CD4-positive, alpha-beta T cell treated with Interleukin-17A for 1 hour (primary cell): ENCODE results near the gene CAPN1.
A peak's percentile ranks its signal among the peaks of the same experiment; 100 is the strongest.
"Not testable (repeated sequence)": the region's sequence is repeated elsewhere in the genome, so short reads cannot be mapped to it uniquely, and the experiment has no call there.

Source experiments
- DNase-seq: peaks from one replicate; pipeline ENCODE4 v3.0.0-alpha.2; 2020

The CAPN1 gene

DNA sequence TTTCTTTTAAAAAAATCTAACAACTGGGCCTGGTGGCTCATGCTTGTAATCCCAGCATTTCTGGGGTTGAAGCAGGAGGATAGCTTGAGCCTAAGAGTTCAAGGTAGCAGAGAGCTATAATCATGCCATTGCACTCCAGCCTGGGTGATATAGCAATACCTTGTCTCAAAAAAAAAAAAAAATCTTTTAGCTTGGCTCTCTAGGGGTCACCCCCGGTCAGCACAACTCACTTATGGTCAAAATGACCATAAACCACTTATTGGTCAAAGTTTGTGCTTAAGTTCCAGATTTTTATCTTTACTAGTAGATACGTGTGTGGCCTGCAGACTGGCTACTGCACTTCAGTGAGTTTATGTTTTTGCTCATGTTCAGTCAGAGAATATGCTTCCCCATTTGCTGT, 18.0 kb upstream of the CAPN1 start:
- no peak for DNase-seq

DNA sequence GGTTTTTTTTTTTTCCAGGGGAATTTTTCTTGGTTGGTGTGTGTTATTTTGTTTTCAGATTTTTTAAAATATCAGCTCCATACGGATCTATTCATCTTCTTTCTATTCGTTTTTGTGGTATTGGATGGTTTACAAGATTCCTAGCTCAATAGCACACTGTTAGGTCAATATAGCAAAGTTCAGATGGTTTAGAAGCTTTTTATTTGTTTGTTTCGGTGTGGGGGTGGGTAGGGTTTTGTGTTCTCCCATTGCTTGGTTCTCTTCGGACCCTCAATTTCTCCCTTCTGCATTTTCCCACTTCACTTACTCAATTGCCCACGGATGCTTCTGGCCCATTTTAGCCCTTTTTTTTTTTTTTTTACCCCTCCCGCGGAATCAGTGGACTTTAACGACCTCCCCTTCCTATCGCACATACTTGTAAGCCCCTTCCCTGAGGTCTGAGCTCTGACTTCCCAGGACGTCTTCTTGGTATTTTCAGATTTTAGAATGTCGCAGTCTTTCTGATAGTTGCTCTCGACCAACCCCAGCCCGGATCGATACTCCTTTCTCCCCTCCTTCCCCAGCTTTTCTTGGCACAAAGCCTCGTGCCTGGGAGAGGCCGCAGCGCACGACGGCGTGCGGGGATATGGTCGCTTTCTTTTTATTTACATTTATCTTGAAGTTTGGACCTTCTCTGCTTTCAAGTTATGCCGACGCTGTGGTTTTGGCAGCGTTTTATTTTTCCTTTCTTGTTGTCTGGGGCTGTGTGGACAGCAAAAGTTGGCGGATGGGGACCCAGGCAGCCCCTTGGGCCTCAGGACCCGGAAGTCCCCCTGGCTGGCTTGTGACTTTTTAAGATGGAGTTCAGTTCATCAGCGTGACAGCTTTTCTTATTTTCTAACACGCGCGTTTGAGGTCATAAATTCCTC, 16.1 kb upstream of the CAPN1 start:
- DNase-seq: no peak

DNA sequence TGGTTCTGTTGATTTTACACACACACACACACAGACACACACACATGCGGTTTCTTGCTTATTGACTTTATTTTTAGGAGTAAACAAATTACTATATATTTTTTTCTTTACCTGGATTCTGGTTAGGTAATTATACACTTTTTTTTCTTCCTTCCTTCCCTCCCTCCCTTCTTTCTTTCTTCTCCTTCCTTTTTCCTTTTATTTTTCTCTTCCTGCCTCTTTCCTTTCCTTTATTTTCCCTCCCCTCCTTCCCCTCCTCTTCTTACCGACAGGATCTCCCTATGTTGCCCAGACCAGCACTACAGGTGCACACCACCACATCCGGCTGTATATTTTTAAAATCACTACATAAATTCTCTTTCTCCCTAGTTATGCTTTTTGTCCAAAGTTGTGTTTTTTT, 14.8 kb upstream of the CAPN1 start:
- DNase-seq: no peak

DNA sequence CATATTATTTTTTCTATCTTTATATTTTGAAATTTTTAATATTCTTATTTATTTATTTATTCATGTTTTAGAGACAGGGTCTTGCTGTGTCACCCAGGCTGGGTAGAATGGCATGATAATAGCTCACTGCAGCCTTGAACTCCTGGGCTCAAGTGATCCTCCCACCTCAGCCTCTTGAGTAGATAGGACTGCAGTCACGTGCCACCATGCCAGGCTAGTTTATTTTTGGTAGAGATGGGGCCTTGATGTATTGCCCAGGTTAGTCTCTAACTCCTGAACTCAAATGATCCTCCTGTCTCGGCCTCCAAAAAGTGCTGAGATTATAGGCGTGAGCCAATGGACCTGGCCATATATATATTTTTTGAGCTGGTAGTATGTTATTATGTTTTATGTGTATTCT, 14.1 kb upstream of the CAPN1 start:
- DNase-seq: no peak

DNA sequence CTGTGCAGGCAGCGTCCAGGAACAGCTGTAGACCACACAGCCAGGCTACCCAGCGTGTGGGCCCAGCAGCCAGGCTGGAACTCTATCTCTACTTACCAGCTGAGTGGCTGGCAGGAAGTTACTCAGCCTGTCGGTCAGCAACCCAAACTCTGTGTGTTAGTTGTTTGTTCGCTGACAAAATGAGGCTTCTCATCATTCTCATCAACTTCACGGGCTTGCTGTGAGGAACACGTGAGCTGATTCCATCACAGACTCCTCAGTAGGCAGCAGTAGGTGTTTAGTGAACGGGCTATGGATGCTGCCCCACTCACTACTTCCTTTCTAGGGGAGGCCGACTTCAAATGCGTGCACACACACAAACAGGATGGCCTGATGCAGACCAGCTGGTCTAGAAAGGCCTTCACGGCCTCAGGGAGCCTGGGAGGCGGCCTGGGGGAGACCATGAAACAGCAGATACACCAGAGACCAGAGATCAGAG, 12.5 kb upstream of the CAPN1 start:
- peak; percentile 4 for DNase-seq

DNA sequence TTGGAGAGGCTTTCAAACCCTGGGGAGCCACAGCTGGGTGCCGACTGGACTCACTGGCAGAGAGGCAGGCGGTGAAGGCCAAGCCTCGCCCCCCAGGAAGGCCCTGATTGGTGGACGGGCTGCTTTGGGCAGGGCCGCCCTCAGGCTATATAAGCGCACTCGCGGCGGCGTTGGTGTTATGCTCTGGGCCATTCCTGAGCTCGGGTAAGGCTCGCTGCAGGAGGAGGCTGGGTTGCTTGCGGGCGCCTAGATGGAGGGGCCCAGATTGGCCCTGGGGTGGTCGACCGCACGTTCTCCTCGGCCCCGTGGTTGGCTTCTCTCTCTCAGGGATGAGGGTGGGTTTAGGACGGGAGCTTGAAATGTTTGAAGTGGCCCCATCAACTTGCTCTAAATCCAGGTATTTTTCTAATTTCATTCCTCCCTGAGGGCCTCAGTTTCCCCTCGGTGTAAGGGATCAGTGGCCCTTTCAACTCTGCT, 11.6 kb upstream of the CAPN1 start, which contains the start of gene SPDYC:
SPDYC (plus strand) TSS at position 176 of the 477 bp plus-strand sequence. CDS start 1,125 bp downstream, outside the sequence.
- DNase-seq: no peak

DNA sequence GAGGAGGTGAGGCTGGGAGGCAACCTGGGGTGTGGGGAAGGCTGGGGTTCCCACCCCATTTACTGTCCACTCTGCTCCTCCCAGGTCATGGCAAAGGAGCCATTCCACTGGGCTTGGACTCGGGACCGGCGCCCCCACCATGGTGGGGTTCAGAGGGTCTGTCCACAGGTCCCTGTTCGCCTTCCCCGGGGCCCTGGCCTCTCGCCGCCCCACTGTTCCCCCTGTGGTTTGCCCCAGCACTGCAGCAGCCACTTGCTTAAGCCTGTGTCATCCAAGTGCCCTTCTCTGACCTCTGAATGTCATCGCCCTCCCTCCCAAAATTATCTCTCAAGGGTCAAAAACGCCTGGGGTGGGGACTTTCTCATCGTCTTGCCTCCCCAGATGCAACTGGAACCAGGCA, 9.1 kb upstream of the CAPN1 start:
- DNase-seq: no peak

DNA sequence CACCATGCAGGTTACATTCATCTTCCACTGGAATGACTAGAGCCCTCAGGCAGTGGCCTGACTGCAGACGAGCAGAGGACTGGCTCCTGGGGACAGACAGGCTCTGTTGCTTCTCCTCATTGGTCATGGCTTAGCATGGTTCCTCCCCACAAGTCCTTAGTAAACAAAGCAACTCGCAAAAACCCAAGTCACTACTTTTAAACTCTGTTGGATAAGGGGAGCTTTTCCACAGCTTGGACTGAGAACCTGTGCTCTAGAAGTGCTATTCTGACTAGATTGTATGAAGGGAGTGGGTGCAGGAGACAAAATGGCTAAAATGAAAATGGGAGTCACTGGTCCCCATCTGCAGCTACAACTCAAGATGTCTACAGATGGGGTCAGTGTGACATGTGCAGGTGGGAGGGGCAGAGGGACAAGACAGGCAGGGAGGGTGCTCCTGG, 7.1 kb upstream of the CAPN1 start:
- DNase-seq: not testable (repeated sequence)

DNA sequence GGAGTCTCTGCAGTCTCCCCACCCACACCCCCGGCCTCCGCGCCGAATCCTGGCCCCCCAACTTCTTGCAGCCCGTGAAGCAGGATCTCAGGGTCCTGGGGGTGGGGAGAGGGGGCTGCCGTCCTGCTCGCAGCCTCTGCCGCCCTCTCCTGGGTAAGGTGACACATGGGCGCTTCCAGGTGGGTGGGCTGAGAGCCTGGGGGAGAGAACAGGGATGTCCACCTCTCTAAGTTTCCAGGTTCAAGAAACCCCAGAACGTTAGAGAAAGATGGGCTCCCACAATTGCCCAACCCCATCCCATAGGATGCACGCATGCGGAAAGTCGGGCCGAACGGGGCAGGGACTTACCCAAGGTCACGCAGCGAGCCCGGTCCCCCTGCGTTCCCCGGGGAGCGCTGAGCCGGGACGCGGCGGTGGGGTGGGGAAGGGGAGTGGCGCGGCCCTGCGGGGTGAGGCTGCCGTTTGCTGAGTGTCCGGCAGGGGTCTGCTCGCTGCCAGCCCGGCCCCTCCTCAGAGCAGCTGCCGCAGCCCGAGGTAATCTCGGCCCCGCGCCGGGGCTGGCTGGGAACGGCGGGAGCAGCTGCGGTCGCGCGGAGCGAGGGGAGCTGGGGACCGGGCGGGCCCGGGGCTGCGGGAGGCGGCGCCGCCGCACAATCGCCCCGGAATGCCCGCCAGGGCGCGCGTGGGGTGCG, 705 bp upstream of the CAPN1 start:
- peak; percentile 59 for DNase-seq

DNA sequence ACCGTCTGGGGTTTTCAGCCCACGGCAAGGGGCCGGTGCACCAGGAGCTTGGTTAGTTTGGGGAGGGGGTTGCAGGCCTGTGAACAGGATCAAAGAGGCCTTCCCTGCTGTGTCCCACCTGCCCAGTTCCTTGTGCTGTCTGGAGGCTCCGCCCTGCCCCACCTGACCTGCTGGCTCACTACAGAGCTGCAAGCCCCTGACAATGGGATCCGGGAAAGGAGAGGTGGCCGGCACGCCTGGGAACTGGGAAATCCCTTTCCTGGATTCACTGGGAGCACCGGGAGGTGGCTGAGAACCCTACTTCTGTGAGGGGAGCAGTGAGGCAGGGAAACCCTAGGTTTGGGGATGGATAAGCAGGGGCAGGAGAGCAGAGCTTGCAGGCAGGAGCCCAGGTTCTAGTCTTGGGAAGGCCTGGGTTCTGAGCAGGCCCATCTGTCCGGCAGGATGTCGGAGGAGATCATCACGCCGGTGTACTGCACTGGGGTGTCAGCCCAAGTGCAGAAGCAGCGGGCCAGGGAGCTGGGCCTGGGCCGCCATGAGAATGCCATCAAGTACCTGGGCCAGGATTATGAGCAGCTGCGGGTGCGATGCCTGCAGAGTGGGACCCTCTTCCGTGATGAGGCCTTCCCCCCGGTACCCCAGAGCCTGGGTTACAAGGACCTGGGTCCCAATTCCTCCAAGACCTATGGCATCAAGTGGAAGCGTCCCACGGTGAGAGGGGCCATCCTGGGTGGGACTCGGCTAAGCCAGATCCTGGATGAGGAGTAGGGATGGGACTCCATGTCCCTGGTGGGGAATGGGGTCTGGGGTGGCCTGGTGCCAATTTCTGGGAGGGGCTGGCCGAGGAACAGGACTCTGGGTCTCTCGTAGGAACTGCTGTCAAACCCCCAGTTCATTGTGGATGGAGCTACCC, 786 bp downstream of the CAPN1 start:
- DNase-seq: no peak

DNA sequence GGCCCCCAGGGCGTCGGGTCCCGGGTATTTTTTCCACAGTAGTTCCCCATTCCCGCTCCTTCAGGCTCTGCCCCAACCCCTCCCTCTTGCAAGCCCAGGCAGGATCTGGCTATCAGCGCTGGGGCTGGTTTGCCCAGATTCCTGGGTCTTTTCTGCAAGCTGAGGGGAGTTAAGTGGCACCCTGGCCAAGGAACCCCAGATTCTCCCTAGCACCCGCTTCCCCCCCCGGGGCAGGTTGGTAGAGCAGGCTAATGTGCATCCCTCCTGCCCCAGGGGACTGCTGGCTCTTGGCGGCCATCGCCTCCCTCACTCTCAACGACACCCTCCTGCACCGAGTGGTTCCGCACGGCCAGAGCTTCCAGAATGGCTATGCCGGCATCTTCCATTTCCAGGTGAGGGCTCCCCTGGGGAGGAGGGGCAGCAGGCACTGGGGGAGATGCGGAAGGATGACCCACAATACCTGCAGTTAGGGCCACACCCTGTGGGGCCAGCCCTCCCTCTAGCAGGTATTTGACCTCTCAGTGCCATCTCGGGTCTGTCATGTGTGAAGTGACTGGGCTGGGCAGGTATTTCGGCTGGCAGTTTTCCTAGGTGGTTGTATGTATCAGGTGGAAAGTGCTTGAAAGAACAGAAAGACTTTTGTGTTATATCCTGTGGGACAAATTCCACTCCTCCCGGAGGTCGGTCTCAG, 1.6 kb downstream of the CAPN1 start:
- no peak for DNase-seq

DNA sequence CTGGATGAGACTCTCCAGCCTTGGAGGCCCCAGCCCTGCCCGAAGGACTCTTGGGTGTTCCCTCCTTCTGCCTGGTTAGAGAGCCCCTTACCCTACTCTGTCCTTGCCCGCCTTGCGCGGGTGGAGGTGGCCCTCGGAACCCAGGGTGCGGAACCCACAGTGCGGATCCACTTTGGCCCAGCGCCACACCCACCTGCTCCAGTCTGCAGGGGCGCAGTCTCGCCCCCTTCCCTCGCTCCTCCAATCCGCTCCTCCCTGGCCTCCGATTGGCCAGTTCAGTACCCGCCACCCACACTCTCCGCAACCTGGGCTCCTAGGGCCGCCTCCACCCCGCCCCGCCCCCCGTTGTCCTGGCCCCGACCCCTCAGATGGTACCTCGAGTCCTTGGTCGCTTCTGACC, 2.4 kb downstream of the CAPN1 start:
- no peak for DNase-seq

DNA sequence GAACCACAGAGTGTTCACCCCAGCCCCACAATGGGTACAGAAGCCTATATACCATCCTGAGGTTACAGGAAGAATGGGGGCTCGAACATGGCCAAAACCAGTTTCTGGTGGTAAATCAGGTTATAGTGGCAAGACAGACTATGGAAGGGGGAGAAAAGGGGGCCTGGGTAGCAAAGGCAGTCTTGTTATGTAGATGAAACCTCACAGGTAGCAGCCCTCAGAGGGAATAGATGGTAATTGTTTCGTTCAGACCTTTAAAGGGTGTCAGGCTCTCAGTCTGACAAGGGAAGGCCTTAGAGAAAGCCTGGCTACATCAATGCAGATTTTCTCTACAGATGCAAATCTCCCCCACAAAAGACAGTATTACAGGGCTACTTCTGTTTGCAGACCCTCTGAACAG, 3.4 kb downstream of the CAPN1 start:
- no peak for DNase-seq

DNA sequence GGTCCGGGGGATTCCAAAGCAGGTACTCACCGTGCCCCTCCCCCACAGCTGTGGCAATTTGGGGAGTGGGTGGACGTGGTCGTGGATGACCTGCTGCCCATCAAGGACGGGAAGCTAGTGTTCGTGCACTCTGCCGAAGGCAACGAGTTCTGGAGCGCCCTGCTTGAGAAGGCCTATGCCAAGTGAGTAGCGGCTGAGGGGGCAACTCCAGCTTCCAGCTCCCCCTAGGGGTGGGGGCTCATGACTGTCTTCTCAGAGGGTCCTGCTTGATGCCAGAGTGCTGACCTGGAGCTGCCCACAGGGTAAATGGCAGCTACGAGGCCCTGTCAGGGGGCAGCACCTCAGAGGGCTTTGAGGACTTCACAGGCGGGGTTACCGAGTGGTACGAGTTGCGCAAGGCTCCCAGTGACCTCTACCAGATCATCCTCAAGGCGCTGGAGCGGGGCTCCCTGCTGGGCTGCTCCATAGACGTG, 4.2 kb downstream of the CAPN1 start:
- DNase-seq: no peak

DNA sequence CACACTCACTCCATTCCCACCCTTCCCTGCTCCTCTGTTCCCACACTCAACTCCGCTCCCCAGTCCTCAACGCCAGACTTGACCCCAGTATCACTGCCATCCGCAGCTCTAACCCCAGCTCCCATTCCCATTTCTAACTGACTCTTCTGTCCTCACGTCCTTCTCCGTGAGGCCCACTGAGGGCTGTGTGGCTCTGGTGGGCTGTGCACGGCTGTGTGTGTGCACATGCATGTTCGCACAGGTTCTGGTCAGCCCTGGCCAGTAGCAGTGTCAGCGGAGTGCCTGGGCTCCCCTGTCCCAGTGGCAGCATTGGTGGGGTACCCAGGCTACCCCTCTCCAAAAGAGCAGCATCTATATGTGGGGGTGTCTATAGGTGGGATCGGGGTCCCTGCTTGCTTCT, 5.0 kb downstream of the CAPN1 start:
- DNase-seq: no peak

DNA sequence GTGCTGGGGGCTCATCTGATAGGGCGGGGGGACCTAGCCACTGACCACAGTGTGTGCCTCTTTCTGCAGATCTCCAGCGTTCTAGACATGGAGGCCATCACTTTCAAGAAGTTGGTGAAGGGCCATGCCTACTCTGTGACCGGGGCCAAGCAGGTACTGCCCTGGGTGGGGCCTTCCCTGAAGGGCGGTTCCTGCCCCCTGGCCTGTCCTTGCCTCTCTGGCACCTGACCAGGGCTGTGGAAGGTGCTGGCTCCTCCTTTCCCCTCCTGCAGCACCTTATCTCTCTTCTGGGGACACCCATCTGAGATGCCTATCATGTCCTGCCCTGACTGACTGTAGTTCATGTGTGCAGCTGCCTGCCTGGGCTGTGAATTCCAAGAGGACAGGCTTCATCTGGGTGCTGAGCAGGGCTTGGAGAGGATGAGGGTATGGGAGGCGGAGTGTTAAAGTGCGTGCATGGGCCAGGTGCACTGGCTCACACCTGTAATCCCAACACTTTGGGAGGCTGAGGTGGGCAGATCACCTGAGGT, 5.5 kb downstream of the CAPN1 start:
- no peak for DNase-seq

DNA sequence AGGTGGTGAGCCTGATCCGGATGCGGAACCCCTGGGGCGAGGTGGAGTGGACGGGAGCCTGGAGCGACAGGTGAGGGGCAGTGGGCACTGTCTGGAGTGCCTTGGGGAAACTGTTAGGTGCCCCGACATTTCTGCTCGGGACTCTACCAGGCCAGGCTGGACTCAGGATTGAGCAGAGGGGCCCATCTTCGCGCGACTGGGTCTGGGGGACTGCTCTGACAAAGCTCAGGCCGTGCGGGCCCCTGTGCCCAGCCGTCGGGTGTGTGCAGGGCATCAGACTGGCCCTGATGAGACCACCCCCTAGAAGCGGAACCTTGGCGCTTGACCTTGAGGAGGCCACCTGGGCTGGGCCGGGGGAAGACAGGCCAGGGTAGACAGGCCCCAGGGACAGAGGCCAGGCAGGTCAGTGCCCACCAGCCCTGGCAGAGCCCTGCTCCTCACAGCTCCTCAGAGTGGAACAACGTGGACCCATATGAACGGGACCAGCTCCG, 6.3 kb downstream of the CAPN1 start:
- DNase-seq: no peak

DNA sequence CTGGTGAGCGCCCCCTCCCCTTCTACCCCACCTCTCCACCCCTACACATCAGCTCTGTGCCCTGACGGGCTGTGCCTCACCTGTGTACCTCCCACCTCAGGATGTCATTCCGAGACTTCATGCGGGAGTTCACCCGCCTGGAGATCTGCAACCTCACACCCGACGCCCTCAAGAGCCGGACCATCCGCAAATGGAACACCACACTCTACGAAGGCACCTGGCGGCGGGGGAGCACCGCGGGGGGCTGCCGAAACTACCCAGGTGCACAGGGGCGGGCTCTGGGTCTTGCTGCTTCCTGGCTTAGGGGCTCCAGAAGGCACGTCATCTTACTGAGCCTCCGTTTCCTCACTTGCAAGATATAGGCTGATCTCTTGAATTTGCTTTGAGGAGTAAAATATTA, 6.8 kb downstream of the CAPN1 start:
- no peak for DNase-seq

DNA sequence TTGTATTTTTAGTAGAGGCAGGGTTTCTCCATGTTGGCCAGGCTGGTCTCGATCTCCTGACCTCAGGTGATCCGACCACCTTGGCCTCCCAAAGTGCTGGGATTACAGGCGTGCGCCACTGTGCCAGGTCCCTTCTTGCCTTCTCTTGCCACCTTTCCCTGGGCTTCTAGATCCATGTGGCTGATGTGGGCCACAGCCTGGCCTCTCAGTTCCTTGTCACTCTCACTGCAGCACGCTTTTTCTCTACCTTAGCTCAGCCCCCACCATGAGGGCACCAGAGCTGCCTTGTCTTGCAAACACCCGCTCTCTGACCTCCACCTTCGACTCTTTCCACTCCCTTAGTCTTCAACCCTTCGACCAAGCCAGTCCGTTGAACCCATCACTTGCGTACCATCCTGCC, 7.5 kb downstream of the CAPN1 start:
- DNase-seq: no peak

DNA sequence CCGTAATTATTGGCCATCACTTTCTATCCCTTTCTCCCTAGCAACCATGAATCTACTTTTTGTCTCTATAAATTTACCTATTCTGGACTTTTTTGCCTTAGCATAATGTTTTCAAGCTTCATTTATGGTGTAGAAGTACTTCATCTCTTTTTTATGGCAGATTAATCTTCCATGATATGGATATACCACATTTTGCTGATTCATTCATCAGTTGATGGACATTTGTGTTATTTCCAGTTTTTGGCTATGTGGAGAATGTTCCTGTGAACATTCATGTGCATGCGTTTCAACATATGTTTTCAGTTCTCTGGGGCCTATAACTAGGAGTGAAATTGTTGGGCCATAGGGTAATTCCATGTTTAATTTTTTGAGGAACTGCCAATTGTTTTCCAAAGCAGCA, 12.8 kb downstream of the CAPN1 start:
- DNase-seq: no peak

DNA sequence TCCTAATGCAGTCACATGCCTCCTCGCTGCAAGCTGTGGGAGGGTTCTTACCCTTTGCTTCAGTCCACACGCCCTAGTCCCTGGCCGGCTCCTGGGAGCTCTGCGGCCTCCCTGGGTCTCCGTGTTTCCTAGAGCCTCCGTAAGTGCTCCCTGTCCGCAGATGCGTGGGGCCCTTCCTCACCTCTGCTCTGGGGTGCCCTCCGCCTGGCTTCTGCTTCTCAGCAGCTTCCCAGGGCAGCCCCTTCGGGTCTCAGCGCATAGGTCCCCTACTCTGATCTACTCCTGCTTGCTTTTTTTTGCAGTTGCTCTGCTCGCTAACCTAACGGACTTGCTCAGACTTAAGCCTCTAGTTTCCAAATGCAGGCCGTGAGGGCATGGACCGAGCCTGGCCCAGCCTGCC, 22.4 kb downstream of the CAPN1 start:
- DNase-seq: no peak
